NT2/D1 (cell line): ENCODE measurements around the gene ABL1.

ENCODE experiments used
- SUZ12 ChIP-seq: IDR thresholded peaks from 2 replicates; pipeline ENCODE4 v1.6.1; 2011; ENCODE audit not compliant: insufficient read length, insufficient read depth; ENCODE audit errors: extremely low read depth
- ZNF274 ChIP-seq: IDR thresholded peaks from 2 replicates; pipeline ENCODE4 v1.6.1; 2011; ENCODE audit warnings: mild to moderate bottlenecking, low read depth, low read length

- TF ChIP-seq SUZ12 (no peak), ZNF274 (no peak)
These were observed 78.8 kb downstream of the ABL1 start for GRCh38 chr9:130913599-130914416.
